Stimulated activated CD8-positive, alpha-beta memory T cell treated with anti-CD3 and anti-CD28 coated beads, Interleukin-15, amount 100 ng/mL, for 1 hour (primary cell): ENCODE measurements around the gene RBBP6.

Source experiments
- DNase-seq: peaks from one replicate; pipeline ENCODE4 v3.0.0-alpha.2; 2020; ENCODE audit warnings: low read depth

The RBBP6 gene

DNA sequence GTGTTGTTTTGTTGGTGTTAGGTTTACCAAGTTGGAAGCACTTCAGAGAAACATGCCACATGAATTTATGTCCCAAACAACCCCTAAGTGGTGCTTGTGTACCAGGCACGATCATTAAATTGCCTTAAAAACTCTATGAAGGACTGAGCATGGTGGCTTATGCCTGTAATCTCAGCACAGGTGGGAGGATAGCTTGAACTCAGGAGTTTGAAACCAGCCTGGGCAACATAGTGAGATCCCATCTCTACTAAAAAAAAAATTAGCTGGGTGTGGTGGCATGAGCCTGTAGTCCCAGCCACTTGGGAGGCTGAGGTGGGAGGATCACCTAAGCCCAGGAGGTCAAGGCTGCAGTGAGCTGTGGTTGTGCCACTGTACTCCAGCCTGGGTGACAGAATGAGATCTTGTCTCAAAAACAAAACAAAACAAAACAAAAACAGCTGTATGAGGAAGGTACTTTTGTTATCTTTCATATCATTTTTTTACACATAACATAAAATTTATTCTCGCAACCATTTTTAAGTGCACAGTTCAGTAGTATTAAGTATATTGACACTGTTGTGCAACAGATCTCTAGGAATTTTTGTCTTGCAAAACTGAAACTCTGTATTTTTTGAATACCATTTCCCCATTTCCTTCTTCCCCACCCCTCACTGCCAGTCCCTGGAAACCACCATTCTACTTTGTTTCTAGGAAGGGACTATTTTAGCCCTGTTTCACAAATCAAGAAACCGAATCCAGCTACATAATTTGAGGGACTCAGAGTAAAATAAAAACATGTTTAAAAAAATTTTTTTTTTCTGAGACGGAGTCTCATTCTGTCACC is 14.3 kb upstream of the RBBP6 start:
- no peak for DNase-seq

DNA sequence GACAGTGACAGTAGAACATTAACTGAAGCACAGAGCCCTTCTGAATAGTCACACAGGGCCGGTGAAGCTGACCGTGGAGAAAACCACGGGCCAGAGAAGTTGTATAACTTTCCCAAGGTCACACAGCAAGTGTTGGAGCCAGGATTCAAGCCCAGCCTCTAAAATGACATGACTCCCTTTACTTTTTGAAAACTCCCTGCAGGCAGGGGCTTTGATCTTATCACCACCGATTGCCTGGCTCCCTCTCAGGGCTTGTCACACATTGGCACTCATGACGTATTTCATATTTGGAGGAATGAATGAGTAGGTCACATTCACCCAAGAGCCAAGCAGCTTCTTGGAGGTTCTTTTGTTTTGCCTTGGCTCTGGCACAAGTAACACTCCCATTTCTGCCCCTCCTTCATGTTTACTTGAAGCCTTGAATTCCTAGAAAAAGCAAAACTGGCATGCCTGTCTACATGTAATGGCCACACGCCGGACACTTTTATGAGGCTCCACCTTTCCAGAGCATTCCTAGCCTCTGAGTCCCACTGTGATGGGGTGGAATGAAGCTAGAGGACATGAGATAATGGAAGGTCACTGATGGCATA is 13.3 kb upstream of the RBBP6 start:
- DNase-seq = no peak

- DNase-seq = no peak
Measured at GRCh38 chr16:24526701-24527495, 12.5 kb upstream of the RBBP6 start.

GRCh38 chr16:24531166-24531565 is 8.2 kb upstream of the RBBP6 start:
- no peak for DNase-seq

GRCh38 chr16:24534620-24535019 is 4.7 kb upstream of the RBBP6 start:
- no peak for DNase-seq

DNA sequence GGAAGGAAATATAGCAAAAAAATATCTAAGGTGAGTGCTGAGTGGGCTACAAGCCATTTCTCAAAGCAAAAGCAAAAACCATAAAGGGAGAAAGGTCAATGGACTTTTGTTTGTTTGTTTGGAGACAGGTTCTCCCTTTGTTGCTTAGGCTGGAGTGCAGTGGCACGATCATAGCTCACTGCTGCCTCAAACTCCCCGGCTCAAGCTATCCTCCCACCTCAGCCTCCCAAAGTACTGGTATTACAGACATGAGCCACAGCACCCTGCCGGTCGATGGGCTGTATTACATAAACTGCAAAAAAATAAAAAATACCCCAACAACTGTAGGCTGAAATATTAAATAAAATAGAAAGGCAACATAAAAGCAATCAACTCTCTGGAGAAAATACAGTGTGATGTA is 3.5 kb upstream of the RBBP6 start:
- no peak for DNase-seq

DNA sequence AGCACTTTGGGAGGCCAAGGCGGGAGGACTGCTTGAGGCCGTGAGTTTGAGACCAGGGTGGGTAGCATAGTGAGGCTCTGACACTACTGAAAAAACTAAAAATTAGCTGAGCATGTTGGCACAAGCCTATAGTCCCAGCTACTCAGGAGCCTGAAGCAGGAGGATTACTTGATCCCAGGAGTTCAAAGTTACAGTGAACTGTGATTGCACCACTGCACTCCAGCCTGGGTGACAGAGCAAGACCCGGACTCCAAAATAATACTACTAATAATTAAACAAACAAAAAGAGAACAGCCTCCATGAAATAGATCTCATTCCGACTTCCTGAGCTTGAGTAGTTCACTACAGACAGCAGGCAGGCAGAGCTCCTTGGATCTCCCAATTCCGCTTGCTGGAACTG is 2.7 kb upstream of the RBBP6 start:
- no peak for DNase-seq

DNA sequence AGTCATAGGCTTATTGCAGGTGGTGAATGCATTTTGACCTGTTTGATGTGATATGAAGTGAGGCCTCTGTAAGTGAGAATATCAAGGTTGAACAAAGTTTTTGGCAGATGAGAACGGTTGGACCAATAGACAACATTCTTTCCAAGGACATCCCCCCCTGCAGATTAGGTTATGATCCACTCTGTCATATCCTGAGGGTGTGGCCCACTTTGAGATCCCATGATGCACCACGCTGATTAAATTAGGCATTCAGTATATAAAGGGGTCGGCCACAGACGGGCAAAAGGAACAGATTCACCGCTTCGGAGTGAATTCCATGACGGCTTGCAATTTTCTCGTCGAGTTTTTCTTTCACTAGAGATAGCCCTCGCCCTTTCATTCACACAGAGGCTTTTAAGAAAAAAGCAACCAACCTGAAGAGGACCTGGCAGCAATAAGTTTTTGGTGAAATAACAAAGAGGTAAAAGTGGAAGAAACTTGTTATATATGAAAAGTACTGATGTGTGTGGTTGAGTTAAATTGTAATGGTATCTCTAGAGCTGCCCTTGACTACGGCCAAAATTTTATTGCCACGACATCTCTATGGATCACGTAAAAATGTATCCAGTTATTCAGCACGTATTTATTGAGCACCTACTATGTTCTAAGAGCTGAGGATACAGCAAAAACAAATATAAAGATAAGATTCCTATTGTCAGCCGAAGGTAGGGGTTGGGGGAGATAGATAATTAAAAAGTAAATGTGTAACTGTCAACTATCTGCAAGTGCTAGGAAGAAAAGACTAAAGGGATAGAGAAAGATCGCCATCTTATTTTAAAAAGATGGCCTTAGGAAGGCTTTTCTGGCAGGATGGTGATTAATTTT is 1.7 kb upstream of the RBBP6 start:
- no peak for DNase-seq

- DNase-seq = no peak
Measured at GRCh38 chr16:24538756-24539294, 541 bp upstream of the RBBP6 start.

DNA sequence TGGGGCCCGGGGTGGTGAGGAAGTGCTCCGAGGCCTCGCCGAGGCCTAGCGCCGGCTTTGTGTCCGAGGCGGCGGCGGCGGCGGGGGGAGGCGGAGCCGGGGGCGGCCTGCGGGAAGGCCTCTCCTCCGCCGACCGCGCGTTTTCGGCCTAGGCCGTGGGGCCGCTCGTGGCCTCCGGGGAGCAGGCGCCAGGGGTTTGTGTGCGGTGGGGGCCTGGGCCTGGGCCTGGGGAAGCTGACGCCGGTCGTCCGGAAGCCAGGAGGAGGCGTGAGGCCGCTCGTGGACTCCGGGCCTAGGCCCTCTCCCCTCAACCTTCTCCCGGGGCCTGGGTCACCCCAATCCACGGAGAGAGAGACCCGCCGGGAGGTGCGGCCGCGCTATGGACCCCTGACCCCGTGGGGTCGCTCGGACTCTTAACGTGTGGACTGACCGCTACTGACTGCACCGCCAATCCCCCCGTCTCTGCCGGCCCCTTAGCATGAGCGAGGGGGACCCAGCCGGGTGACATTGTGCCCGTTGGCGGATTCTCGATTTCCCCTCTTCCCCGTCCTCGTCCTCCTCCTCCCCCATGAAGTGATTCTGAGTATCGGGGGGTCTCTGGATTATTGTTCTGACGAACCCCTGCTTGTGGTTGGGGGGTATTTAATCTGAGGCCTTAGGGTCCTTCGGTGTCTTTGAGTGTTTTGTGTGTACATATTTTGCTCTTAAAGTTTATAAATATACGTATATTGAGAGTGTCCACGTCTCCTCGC is 660 bp downstream of the RBBP6 start:
- DNase-seq = peak; percentile 16

DNA sequence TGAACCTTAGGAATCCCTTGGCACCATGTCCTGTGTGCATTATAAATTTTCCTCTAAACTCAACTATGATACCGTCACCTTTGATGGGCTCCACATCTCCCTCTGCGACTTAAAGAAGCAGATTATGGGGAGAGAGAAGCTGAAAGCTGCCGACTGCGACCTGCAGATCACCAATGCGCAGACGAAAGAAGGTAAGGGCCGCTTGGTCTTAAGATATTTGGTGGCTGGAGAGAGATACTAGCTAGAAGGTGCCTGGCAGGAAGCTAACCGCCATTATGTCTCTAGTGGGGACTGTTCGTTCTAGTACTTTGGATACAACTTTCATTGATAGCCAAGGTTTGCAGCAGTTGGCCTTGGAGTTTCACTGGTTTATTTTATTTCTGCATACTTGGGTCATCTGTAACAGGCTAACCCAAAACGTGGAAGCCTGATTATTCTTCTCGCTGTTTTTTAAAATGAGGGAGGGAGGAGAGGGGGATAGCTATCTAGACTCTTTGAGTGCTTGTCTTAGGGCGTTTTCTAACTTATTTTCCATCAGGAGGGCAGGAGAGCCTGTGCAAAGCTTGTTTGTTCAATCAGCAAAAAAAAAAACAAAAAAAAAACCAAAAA is 1.3 kb downstream of the RBBP6 start:
- DNase-seq = no peak

- DNase-seq = no peak
Measured at GRCh38 chr16:24541233-24541933, 2.0 kb downstream of the RBBP6 start.

GRCh38 chr16:24543949-24544348 is 4.6 kb downstream of the RBBP6 start:
- DNase-seq = no peak

GRCh38 chr16:24544640-24545039 is 5.3 kb downstream of the RBBP6 start:
- DNase-seq = no peak

GRCh38 chr16:24550295-24550694 is 10.9 kb downstream of the RBBP6 start:
- DNase-seq = no peak

DNA sequence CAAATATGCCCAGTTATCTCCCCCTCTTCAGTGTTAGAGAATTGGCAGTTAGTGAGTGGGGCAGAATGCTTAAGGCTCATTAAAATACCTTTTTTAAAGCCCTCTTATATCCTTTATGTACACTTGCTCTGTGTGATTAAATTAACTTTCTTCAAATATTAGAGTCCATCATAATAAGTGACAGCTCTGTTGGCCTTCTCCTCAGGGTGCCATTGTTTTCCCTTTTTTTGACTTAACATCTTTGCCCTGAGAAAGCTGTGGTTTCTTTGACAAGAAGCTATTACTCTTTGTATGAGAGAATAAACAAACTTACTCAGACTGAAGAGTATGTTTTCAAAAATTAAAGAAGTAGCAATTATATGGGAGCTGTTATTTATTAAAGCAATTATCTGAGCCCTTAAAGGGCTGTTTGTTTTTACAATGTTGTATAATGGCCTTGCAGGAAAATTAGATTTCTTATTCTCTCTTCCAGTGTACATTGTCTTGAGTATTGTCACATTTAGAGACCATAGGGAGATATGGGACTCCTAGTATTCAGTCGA is 13.4 kb downstream of the RBBP6 start:
- DNase-seq = no peak

GRCh38 chr16:24553983-24554382 is 14.6 kb downstream of the RBBP6 start:
- no peak for DNase-seq

- DNase-seq = no peak
Measured at GRCh38 chr16:24555346-24555872, 16.0 kb downstream of the RBBP6 start.

DNA sequence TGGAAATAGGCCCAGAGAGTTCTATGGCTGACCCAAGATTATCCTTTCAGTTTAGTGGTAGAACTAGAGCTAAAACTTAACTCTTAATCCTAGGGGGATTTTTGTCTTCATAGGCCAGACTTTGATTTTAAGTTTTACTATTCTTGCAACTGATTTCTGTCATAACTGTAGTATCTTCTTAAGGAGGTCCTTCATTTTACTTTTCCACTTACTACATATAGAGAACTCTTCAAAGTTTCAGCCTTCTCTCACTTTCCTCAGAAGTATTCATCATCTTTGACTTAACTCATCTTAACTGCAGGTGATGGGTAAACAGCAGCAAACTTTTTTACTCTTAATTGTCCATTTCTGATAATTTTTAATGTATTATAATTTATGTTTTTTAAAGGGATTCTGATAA is 23.4 kb downstream of the RBBP6 start:
- no peak for DNase-seq
